SJCRH30 (cell line): ENCODE measurements around the gene CFP. TPM values are rescaled to one million over a fixed set of nuclear protein-coding genes. Genes with fewer than 3 reads are reported as not detected.

Source experiments
- DNase-seq, 2 experiments: peaks; one replicate each; pipeline ENCODE4 v3.0.0-alpha.2; 2015 to 2020
- H3K27ac ChIP-seq: fragments of 250-450 bp; sonication (Bioruptor Pico); 2 replicates; pipeline ENCODE4 v1.5.1; 2020; ENCODE audit warnings: mild to moderate bottlenecking, moderate library complexity
- H3K27me3 ChIP-seq: fragments of 250-450 bp; sonication (Bioruptor Pico); 2 replicates; pipeline ENCODE4 v1.5.1; 2020; ENCODE audit warnings: mild to moderate bottlenecking, moderate library complexity
- H3K36me3 ChIP-seq: fragments of 250-450 bp; sonication (Bioruptor Pico); 2 replicates; pipeline ENCODE4 v1.5.1; 2020; ENCODE audit warnings: mild to moderate bottlenecking, moderate library complexity
- H3K4me1 ChIP-seq: fragments of 250-450 bp; sonication (Bioruptor Pico); 2 replicates; pipeline ENCODE4 v1.5.1; 2020; ENCODE audit warnings: mild to moderate bottlenecking, moderate library complexity
- H3K4me3 ChIP-seq: fragments of 250-450 bp; sonication (Bioruptor Pico); 2 replicates; pipeline ENCODE4 v1.5.1; 2020; ENCODE audit warnings: mild to moderate bottlenecking, moderate library complexity
- H3K9me3 ChIP-seq: fragments of 250-450 bp; sonication (Bioruptor Pico); replicated peaks from 2 replicates; pipeline ENCODE4 v1.5.1; 2020; ENCODE audit warnings: mild to moderate bottlenecking, moderate library complexity
- total RNA-seq: library from RNA; depleted of rRNA; stranded (reverse); fragments of >200 nt; shearing (Covaris generic); gene quantifications from 2 replicates; pipeline ENCODE4 v1.2.3, GENCODE V29; 2014

Gene CFP
- total RNA-seq, 1 experiment from 2014 or later: 0.32 TPM

DNA sequence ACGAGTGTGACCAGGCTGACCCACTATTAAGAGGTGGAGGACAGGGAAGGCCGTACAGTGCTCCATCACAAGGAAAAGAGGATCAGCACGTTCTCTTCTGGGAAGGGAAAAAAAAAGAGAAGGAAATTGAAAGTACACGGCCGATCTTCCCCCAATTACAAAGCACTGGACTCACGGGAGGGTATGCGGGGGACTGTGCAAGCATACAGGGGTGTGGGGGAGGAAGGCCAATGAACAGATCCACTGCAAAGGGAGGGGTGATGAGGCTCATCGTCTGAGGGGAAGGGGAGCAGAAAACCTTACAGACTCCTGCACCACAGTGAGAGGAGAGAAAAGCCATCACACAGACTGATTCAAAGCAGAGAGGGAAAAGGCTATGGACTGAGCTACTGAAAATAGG lies 19.5 kb upstream of the CFP start:
- no peak overlapping the region for H3K27ac ChIP-seq
- no peak for DNase-seq

DNA sequence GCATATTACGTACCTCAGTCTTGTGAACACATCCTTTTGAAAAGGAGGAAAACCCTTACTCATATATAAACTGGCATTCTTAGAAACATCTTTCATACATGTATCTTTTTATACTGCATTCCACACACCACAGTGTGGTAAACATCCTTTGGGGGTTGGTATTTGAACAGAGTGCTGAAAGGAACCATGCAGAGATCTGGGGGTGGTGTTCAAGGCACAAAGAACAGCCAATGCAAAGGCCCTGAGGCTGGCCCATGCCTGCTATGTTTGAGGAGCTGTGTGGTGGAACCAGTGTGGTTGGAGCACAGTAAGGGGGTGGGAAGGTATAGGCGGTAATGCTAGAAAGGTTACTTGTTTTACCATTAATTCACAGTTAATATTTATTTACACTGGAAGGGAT lies 18.6 kb upstream of the CFP start:
- H3K27ac ChIP-seq: no peak overlapping the region
- no peaks in the 10 kb centered on the region for H3K36me3 ChIP-seq
- H3K9me3 ChIP-seq: no peaks in the 10 kb centered on the region
- no peaks in the 10 kb centered on the region for H3K4me1 ChIP-seq
- no peaks in the 10 kb centered on the region for H3K27me3 ChIP-seq
- no peak for DNase-seq
- no peak overlapping the region for H3K4me3 ChIP-seq

More for the DNA sequence above, 19.5 kb upstream of the CFP start:
- peak overlapping the region; percentile 81 for H3K4me3 ChIP-seq
- H3K27me3 ChIP-seq: no peaks in the 10 kb centered on the region
- H3K36me3 ChIP-seq: no peaks in the 10 kb centered on the region
- no peaks in the 10 kb centered on the region for H3K4me1 ChIP-seq
- H3K9me3 ChIP-seq: no peaks in the 10 kb centered on the region

DNA sequence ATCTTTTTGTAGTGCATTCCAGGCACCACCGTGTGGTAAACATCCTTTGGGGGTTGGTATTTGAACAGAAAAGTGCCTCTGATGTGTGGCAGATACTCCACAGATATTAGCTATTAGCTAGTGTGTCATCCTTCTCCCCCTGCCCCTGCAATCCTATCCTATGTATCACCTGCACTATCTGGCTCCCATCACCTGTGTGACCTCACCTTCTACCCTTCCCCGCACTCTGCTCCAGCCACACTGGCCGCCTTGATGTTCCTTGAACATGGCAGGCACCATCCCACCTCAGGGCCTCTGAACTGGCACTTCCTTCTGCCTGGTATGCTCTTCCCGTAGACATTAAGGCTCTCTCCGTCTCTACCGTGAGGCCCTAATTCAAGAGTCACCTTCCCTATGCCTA lies 16.9 kb upstream of the CFP start:
- H3K27me3 ChIP-seq: no peaks in the 10 kb centered on the region
- no peaks in the 10 kb centered on the region for H3K4me1 ChIP-seq
- H3K36me3 ChIP-seq: no peaks in the 10 kb centered on the region
- no peak overlapping the region for H3K4me3 ChIP-seq
- no peaks in the 10 kb centered on the region for H3K9me3 ChIP-seq
- no peak overlapping the region for H3K27ac ChIP-seq
- DNase-seq: no peak

DNA sequence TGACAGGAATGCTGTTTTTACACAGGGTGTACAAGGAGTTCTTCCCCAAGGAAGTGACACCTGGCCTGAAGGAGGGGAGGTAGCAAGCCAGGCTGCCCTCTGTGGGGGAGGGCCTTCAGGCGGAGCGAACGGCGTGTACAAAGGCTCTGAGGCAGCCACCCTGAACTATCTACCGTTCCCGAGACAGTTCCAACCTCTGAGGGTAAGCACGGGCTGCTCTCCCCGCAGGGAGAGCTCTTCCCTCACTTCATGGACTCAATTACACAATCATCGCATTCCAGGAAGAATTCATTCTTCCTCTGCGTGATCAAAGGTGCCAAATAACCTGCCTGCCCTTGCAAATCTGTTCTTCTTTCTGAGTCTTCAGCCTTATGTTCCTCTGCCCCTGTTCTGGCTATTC lies 15.8 kb upstream of the CFP start:
- H3K4me3 ChIP-seq: no peak overlapping the region
- no peaks in the 10 kb centered on the region for H3K9me3 ChIP-seq
- H3K36me3 ChIP-seq: peaks cover under 1% of the 10 kb centered on the region
- no peak for DNase-seq
- H3K27ac ChIP-seq: no peak overlapping the region
- H3K4me1 ChIP-seq: no peaks in the 10 kb centered on the region
- H3K27me3 ChIP-seq: no peaks in the 10 kb centered on the region

DNA sequence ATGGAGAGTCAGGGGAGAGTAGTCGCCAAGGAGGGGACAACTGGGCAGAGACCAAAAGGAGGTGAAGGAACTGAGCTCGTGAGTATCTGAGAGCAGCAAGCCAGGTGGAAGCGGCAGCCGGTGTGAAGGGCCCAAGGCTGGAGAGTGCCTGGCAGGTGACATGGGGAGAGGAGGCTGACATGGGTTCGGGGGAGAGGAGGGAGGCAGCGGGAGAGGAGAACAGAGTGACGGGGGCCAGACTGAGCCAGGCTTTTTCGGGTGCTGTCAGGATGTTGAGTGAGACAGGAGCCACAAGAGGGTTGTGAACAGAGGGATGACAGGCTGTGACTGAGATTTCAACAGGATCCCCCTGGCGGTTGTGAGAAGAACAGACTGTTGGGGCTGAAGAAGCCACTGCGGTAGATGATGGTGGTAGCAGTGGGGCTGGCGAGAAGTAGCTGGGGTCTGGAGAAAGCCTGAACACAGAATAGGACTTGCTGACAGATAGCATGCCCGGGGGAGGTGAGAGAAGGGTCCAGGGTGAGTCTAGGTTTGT lies 14.9 kb upstream of the CFP start:
- H3K4me3 ChIP-seq: no peak overlapping the region
- DNase-seq: no peak
- H3K27me3 ChIP-seq: no peaks in the 10 kb centered on the region
- no peak overlapping the region for H3K27ac ChIP-seq
- no peaks in the 10 kb centered on the region for H3K4me1 ChIP-seq
- no peaks in the 10 kb centered on the region for H3K9me3 ChIP-seq
- H3K36me3 ChIP-seq: peaks cover 8% of the 10 kb centered on the region

DNA sequence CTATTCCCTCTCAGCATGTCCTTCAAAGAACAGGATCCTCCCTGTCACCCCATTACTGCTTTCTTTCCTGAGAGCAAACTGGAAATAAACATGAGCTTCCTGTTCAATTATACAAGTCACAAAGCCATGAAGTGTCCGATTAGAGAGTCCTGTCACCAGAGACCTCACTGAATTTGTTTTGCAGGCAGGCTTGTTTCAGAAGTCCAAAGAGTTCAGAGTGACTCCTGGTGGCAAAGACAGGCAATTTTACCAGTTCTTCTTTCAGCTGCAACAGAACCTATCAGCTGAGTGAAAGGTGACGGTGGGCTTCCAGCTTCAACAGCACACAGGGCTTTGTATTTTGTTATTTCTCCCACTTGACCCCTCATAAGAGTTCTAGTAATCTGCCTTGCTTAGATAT lies 14.2 kb upstream of the CFP start:
- Histone ChIP-seq H3K27ac (no peak overlapping the region), H3K27me3 (no peaks in the 10 kb centered on the region), H3K36me3 (peaks cover 8% of the 10 kb centered on the region), H3K9me3 (no peaks in the 10 kb centered on the region), H3K4me1 (no peaks in the 10 kb centered on the region), H3K4me3 (no peak overlapping the region)
- DNase-seq: no peak

DNA sequence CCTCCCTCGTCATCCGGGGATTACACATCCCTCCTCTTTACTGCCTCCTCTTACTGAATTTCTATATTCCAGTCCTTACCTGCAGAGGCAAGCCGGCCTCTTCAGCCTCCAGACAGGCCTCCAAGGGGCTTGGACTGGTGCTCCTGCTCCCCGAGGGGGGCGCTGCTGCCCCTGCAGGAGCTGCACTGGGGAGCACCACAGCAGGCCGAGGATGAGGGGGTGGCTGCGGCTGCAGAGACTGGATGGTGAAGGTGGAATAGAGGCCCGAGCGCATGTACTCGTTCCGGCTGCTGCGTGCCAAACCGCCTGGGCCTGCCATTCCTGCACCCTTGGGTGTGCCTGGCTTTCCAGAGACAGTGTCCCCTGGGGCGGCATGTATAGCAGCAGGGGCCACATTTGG lies 9.1 kb upstream of the CFP start:
- H3K4me3 ChIP-seq: no peak overlapping the region
- no peaks in the 10 kb centered on the region for H3K27me3 ChIP-seq
- peaks cover 8% of the 10 kb centered on the region for H3K36me3 ChIP-seq
- no peaks in the 10 kb centered on the region for H3K9me3 ChIP-seq
- no peak overlapping the region for H3K27ac ChIP-seq
- DNase-seq: no peak
- no peaks in the 10 kb centered on the region for H3K4me1 ChIP-seq

DNA sequence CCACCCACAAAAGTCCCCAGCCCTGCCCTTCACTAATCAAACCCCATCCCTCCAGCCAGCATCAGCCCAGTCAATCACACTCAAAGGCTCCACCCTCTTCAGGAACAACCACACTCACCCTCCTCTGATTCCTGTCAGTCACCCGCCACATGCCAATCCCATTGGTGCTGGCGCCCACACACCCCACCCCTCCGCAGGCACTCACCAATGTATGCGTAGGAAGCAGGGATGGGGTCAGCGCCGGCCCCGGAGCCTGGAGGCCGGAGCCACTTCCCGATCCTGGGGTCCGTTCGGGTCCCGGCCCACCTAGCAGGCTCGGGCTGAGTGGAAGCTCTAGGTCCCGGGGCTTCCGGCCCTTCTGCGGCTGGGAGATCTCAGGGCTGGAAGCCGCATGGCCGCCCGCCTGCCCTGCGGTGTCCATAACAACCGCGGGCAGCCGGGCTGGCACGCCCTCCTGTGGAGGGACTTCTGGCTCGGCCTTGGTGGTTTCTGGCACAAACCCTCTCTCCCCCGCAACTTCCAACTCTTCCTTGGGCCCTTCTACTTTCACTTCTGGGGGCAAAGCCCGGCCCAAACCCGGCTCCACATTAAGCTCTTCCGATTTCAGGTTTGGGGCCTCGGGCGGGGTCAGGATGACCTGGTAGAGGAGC lies 7.9 kb upstream of the CFP start:
- Histone ChIP-seq H3K27ac (no peak overlapping the region), H3K36me3 (peaks cover 8% of the 10 kb centered on the region), H3K9me3 (no peaks in the 10 kb centered on the region), H3K4me3 (no peak overlapping the region), H3K27me3 (no peaks in the 10 kb centered on the region), H3K4me1 (no peaks in the 10 kb centered on the region)
- no peak for DNase-seq

DNA sequence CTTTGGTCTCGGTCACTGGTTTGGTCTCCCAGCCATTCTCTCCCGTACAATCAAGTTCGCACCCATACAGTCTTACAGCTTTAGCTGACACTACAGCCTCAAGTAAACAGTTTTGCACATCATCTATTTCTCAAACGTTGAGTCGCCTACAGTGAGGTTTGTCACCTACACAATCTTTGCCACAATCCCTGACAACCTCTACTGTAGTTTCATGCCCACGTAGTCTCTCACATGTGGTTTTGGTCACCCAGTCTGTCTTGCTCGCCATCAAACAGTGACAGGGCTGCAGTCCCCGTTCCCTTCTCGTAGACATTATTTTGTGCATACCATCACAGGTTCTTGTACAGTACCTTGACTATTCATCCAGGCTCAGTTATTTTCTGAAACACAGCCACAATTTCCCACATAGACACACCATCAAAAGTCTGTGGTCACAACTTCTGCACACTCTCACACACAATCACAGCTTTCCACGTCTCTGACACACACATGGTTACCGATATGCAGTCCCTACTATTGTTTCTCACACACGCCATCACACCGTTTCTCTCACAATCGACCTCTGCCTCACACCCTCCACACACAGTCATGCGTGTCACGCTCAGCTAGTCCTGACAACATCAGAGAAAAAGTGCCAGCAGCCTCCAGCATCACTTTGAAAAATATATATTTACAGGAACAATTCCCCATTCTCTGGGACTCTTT lies 5.3 kb upstream of the CFP start:
- H3K27me3 ChIP-seq: no peaks in the 10 kb centered on the region
- H3K27ac ChIP-seq: no peak overlapping the region
- H3K4me1 ChIP-seq: no peaks in the 10 kb centered on the region
- DNase-seq: no peak
- H3K4me3 ChIP-seq: no peak overlapping the region
- H3K9me3 ChIP-seq: no peaks in the 10 kb centered on the region
- H3K36me3 ChIP-seq: peaks cover 2% of the 10 kb centered on the region

DNA sequence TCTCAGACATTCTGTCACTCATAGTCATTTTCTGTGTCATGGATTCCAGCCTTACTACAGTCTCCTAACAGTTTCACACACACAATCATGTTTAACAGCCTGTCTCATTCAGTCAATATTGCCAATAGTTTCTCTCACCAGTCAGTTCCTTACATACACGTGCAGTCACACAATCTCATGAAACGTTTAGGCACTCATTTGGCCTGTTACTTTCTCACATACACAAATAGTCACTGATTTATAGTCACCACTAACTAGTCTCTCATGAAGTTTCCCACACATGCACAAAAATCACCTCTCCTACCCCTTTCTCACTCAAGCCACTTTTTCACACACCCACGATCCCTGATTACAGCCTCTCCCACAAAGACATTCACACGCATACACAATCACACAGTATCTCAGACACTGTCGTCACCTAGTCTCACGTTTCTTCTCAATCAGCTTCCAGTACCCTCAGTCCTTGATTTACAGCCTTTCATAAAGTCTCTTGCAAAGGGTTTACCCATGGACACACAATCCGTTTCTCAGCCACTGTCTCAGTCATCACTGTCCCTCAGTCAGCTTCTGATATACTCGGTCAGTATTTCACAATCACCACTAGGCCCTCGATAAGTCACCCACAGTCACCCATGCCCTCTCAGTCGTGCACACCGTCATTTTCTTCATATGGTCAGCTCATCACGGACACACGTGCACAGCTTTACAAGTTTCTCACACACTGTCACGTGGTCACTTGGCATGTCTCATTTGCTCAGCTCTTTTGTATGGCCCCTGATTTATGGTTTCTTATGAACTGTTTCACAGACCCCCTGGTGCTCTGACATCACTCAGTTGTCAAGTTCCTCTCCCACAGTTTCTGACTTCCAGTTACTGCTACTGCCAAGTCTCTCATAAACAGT lies 4.2 kb upstream of the CFP start:
- DNase-seq: no peak
- no peak overlapping the region for H3K4me3 ChIP-seq

DNA sequence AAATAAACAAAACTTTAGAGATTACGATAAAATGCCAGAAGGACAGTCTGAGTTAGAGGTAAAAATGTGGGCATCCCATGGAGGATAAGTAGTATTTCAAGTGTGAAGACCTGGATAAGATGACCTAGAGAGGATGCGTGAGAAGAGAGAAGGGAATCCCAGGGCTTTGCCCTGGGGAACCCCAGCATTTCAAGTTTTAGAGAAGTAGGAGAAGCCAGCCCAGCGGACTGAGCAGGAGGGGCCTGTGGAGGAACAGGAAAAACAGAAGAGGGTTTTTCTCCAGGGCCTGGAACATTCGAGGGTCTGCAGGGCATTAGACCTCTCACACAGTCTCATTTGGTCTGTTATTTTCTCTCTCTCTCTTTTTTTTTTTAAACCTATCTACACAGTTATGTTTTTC lies 2.9 kb upstream of the CFP start:
- no peaks in the 10 kb centered on the region for H3K9me3 ChIP-seq
- no peaks in the 10 kb centered on the region for H3K36me3 ChIP-seq
- no peak overlapping the region for H3K4me3 ChIP-seq
- H3K27ac ChIP-seq: no peak overlapping the region
- no peaks in the 10 kb centered on the region for H3K27me3 ChIP-seq
- DNase-seq: no peak
- H3K4me1 ChIP-seq: no peaks in the 10 kb centered on the region

More for the DNA sequence above, 4.2 kb upstream of the CFP start:
- Histone ChIP-seq H3K4me1 (no peaks in the 10 kb centered on the region), H3K27me3 (no peaks in the 10 kb centered on the region), H3K27ac (no peak overlapping the region), H3K9me3 (no peaks in the 10 kb centered on the region), H3K36me3 (no peaks in the 10 kb centered on the region)

DNA sequence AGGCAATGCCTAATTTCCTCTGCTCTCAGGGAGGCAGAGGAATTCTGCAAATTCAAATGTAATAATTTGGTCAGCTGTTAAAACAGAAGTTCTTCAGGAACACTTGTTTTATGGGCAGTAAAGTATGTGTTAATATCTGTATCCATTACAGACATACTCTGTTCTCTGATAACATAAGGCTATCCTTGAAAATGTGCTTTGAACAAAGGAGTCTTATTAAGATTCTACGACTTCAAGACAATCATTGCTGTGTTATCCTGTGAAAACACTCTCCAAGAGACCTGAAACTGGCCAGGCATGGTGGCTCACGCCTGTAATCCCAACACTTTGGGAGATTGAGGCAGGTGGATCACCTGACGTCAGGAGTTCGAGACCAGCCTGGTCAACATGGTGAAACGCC lies 1.9 kb upstream of the CFP start:
- Histone ChIP-seq H3K27ac (no peak overlapping the region), H3K36me3 (no peaks in the 10 kb centered on the region), H3K9me3 (no peaks in the 10 kb centered on the region), H3K4me1 (no peaks in the 10 kb centered on the region), H3K27me3 (no peaks in the 10 kb centered on the region), H3K4me3 (no peak overlapping the region)
- no peak for DNase-seq

DNA sequence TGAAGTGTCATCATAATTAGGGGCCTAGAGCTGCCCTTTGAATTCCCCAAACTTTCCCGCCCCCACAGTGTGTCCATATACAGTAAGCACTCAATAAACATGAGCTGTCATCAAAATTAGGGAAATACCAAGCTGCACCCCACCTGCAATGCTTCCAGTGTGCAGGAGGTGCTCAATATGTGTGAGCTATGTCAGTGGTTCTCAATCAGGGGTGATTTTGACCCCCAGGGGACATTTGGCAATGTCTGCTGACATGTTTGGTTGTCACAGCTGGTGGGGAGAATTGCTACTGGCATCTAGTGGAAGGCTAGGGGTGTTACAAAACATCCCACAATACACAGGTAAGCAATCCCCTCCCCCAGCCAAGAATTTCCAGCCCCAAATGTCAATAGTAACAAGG lies 748 bp downstream of the CFP start:
- no peaks in the 10 kb centered on the region for H3K36me3 ChIP-seq
- no peaks in the 10 kb centered on the region for H3K9me3 ChIP-seq
- no peak overlapping the region for H3K27ac ChIP-seq
- DNase-seq: no peak
- H3K4me1 ChIP-seq: no peaks in the 10 kb centered on the region
- no peaks in the 10 kb centered on the region for H3K27me3 ChIP-seq
- no peak overlapping the region for H3K4me3 ChIP-seq

DNA sequence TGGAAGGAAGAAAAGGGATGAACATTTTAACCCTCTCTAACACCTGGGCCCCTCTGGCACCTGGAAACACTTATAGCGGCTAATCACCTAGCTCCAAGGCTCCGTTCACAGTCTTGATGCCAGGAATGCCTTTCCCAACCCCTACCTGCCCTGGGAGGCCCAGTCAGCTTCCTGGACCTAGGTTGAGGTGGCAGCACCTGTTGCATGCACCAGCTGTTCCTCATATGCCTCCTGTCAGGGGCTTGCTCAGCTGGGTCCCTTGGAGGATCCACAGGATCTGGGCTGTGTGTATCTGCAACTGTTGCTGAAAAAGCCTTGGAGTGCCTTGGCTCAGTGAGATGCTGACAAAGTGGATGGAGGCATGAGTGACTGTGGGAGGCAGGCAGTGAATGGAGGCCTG lies 4.4 kb downstream of the CFP start:
- H3K27me3 ChIP-seq: no peaks in the 10 kb centered on the region
- no peak overlapping the region for H3K4me3 ChIP-seq
- no peaks in the 10 kb centered on the region for H3K4me1 ChIP-seq
- DNase-seq: peak in 1 of 2 experiments; percentile 27
- H3K36me3 ChIP-seq: no peaks in the 10 kb centered on the region
- no peaks in the 10 kb centered on the region for H3K9me3 ChIP-seq
- no peak overlapping the region for H3K27ac ChIP-seq

DNA sequence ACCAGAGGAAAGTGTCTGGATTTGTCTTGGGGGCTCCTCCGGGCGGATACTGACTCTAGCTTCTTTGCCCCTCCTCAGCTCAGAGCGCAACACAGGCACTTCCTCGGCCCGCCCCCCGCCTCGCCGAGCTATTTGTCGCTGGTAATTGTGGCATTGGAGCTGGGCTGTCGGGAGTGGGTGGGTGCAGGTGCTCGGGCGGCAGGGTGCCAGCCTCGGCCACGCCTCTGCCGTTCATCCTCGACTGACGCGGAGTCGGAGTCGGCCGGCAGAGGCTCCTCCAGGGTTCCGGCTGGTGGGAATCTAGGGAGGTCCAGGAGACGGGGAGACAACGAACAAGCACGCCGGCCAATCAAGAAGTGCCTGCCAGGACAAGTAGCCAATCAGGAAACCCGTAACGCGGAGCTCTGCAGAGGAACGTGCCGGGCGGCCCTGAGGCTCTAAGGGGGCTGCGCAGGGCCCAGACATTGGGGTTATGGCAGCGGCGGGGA lies 6.1 kb downstream of the CFP start:
- DNase-seq: peak; percentile 81 to 83
- Histone ChIP-seq H3K9me3 (no peaks in the 10 kb centered on the region), H3K27me3 (no peaks in the 10 kb centered on the region), H3K4me3 (peak overlapping the region; percentile 54), H3K27ac (no peak overlapping the region), H3K4me1 (no peaks in the 10 kb centered on the region), H3K36me3 (no peaks in the 10 kb centered on the region)
